Glomerular endothelial cell (primary cell): Measurements from ENCODE around the gene NIPSNAP2. TPM values are rescaled to one million over a fixed set of nuclear protein-coding genes. Genes with fewer than 3 reads are reported as not detected.
A peak's percentile ranks its signal among the peaks of the same experiment; 100 is the strongest.
"Not testable (repeated sequence)": the region's sequence is repeated elsewhere in the genome, so short reads cannot be mapped to it uniquely, and the experiment has no call there.

ENCODE experiments used
- DNase-seq: peaks from one replicate; pipeline ENCODE4 v3.0.0-alpha.2; 2011; ENCODE audit warnings: low read depth, low spot score; ENCODE audit errors: extremely low read depth
- total RNA-seq: library from RNA; depleted of rRNA; stranded (reverse); fragments of >200 nt; gene quantifications from 2 replicates; pipeline ENCODE4 v1.2.3, GENCODE V29; 2015

The NIPSNAP2 gene
- total RNA-seq, 1 donor from 2014 or later = 52.0 TPM

DNA sequence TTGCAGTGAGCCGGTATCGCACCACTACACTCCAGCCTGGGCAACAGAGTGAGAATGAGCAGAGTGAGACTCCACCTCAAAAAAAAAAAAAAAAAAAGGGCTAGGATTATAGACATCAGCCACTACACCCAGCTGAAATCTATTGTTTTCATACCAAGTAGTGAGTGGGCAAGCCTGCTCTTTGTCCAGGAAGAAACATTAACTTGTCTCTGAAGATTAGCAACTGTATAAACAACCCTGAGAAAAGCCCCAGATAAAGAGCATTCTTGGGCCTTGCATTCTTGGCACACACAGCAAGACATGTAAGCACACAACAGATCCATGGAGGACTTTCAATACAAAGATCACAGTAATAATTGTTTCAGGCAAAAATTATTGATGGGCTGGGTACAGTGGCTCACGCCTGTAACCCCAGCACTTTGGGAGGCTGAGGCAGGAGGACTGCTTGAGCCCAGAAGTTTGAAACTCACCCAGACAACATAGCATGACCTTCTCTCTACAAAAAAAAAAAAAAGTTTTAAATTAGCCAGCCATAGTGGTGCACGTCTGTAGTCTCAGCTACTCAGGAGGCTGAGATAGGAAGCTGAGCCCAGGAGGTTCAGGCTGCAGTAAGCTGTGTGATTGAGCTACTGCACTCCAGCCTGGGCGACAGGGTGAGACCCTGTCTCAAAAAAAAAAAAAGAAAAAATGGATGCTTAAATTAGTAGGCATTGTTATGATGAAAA lies 82.5 kb downstream of the NIPSNAP2 start:
- DNase-seq = peak; percentile 89

DNA sequence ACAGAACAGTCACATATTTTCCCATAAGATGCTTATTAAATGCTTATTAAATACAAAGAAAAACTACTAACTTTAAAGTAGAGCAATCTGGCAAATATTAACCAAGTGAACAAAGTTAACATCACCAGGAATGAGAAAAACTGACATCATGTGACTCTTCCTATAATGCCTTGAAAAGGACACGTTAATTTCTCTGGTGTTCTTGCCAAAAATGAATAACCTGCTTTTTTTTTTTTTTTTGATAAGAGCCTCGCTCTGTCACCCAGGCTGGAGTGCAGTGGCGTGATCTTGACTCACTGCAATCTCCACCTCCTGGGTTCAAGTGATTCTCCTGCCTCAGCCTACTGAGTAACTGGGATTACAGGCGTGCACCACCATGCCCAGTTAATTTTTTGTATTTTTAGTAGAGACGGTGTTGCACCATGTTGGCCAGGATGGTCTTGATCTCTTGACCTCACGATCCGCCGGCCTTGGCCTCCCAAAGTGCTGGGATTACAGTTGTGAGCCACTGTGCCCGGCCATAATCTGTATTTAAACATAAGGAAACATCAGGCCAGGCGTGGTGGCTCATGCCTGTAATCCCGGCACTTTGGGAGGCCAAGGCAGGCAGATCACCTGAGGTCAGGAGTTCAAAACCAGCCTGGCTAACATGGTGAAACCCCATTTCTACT lies 83.2 kb downstream of the NIPSNAP2 start:
- not testable (repeated sequence) for DNase-seq

DNA sequence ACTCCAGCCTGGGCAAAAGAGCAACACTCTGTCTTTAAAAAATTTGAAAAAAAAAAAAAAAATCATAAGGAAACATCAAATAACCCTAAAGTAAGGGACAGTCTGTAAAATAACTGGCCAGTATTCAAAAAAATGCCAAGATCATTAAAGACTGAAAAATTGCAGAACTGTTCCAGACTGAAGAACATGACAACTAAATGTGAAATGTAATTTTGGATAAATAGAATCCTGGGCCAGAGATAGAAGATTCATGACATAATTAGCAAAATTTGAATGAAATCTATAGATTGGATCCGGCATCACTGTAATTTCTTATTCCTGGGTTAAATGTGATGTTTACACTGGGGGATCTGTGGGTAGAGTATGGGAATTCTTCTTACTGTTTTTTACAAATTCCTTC lies 83.9 kb downstream of the NIPSNAP2 start:
- no peak for DNase-seq

DNA sequence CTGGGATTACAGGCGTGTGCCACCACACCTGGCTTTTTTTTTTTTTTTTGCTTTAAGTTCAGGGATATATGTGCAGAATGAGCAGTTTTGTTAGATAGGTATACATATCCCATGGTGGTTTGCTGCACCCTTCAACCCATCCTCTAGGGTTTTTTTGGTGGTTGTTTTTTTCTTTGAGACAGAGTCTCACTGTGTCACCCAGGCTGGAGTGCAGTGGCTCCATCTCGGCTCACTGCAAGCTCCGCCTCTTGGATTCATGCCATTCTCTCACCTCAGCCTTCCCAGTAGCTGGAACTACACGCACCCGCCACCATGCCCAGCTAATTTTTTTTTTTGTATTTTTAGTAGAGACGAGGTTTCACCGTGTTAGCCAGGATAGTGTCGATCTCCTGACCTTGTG lies 84.4 kb downstream of the NIPSNAP2 start:
- DNase-seq = not testable (repeated sequence)

Other genes with a start within 250 kb of the NIPSNAP2 start
- not detected in 2 replicates for gene SEPTIN14, start 101.8 kb upstream of the NIPSNAP2 start, total RNA-seq
- 2.2 and 8.4 TPM in 2 replicates for gene ZNF713, start 77.1 kb upstream of the NIPSNAP2 start, total RNA-seq
- 8.2 and 10.2 TPM in 2 replicates for gene MRPS17, start 12.7 kb upstream of the NIPSNAP2 start, total RNA-seq
- 30.1 and 35.1 TPM in 2 replicates for gene PSPH, start 86.9 kb downstream of the NIPSNAP2 start, total RNA-seq
- 120 and 154 TPM in 2 replicates for gene CCT6A, start 87.2 kb downstream of the NIPSNAP2 start, total RNA-seq
- 102 and 108 TPM in 2 replicates for gene SUMF2, start 99.7 kb downstream of the NIPSNAP2 start, total RNA-seq
- 0.10 and 0.35 TPM in 2 replicates for gene PHKG1, start 128.4 kb downstream of the NIPSNAP2 start, total RNA-seq
- 395 and 453 TPM in 2 replicates for gene CHCHD2, start 141.9 kb downstream of the NIPSNAP2 start, total RNA-seq
- gene NUPR2, start 151.8 kb downstream of the NIPSNAP2 start, total RNA-seq = not detected in 2 replicates